ENCODE results near the gene HLF. TPM values are rescaled to one million over a fixed set of nuclear protein-coding genes. Genes with fewer than 3 reads are reported as not detected.

The HLF gene
- total RNA-seq, 2 donors from 2014 or later: 26.5 to 34.9 TPM

- Histone ChIP-seq H3K4me3 (no peak overlapping the region), H3K27me3 (replicated peaks; ENCODE audit: insufficient read depth) (no peaks in the 10 kb centered on the region), H3K36me3 (no peaks in the 10 kb centered on the region), H3K9me3 (no peaks in the 10 kb centered on the region), H3K27ac (no peak overlapping the region), H3K4me1 (replicated peaks) (no peaks in the 10 kb centered on the region)
- TF ChIP-seq POLR2AphosphoS5 (IDR thresholded peaks at IDR 0.05) (no peak), CTCF (IDR thresholded peaks at IDR 0.05) (no peak), POLR2A (IDR thresholded peaks at IDR 0.05) (no peak)
- intact Hi-C loops (cut with DNase I): loop anchor here (5.0 to 10.0 kb wide), 2 partner anchors 45 to 212 kb away; partner anchors contain the start of gene SMIM36
- WGBS: 51% methylated on average over 6 of the region's 6 CpGs
- DNase-seq (ENCODE audit: low spot score): no peak
These were observed 37.6 kb downstream of the HLF start for GRCh38 chr17:55302407-55302787.

- TF ChIP-seq CTCF (IDR thresholded peaks at IDR 0.05): no peak
- no peak for TF ChIP-seq POLR2AphosphoS5 (IDR thresholded peaks at IDR 0.05)
- no peak for TF ChIP-seq POLR2A (IDR thresholded peaks at IDR 0.05)
These were observed 38.3 kb downstream of the HLF start for GRCh38 chr17:55303008-55303493.

GRCh38 chr17:55303701-55304145 lies 39.0 kb downstream of the HLF start:
- Histone ChIP-seq H3K4me3 (no peak overlapping the region), H3K27ac (no peak overlapping the region), H3K27me3 (replicated peaks; ENCODE audit: insufficient read depth) (no peaks in the 10 kb centered on the region), H3K36me3 (no peaks in the 10 kb centered on the region), H3K9me3 (no peaks in the 10 kb centered on the region), H3K4me1 (replicated peaks) (no peaks in the 10 kb centered on the region)
- WGBS: 82% methylated on average over 7 of the region's 7 CpGs
- intact Hi-C loops (cut with DNase I): loop anchor here (5.0 to 10.0 kb wide), 2 partner anchors 44 to 211 kb away; partner anchors contain the start of gene SMIM36
- no peak for TF ChIP-seq POLR2AphosphoS5 (IDR thresholded peaks at IDR 0.05)
- no peak for TF ChIP-seq CTCF (IDR thresholded peaks at IDR 0.05)
- no peak for TF ChIP-seq POLR2A (IDR thresholded peaks at IDR 0.05)
- DNase-seq (ENCODE audit: low spot score): no peak

More at GRCh38 chr17:55303008-55303493, 38.3 kb downstream of the HLF start:
- no peak overlapping the region for H3K27ac ChIP-seq
- no peak overlapping the region for H3K4me3 ChIP-seq
- no peaks in the 10 kb centered on the region for H3K36me3 ChIP-seq
- no peaks in the 10 kb centered on the region for H3K9me3 ChIP-seq
- H3K4me1 ChIP-seq (replicated peaks): no peaks in the 10 kb centered on the region
- 95% methylated on average over 3 of the region's 3 CpGs for WGBS
- intact Hi-C loops (cut with DNase I): loop anchor here (5.0 to 10.0 kb wide), 2 partner anchors 44 to 212 kb away; partner anchors contain the start of gene SMIM36
- H3K27me3 ChIP-seq (replicated peaks; ENCODE audit: insufficient read depth): no peaks in the 10 kb centered on the region
- no peak for DNase-seq (ENCODE audit: low spot score)

- no peak overlapping the region for H3K4me3 ChIP-seq
- no peak for DNase-seq (ENCODE audit: low spot score)
- H3K9me3 ChIP-seq: no peaks in the 10 kb centered on the region
- no peak for TF ChIP-seq POLR2A (IDR thresholded peaks at IDR 0.05)
- no peak for TF ChIP-seq POLR2AphosphoS5 (IDR thresholded peaks at IDR 0.05)
- no peak for TF ChIP-seq CTCF (IDR thresholded peaks at IDR 0.05)
- intact Hi-C loops (cut with DNase I): loop anchor here (5.0 to 10.0 kb wide), 2 partner anchors 43 to 210 kb away; partner anchors contain the start of gene SMIM36
- H3K36me3 ChIP-seq: no peaks in the 10 kb centered on the region
- WGBS: 86% methylated on average over 11 of the region's 11 CpGs
- no peak overlapping the region for H3K27ac ChIP-seq
- no peaks in the 10 kb centered on the region for H3K27me3 ChIP-seq (replicated peaks; ENCODE audit: insufficient read depth)
- no peaks in the 10 kb centered on the region for H3K4me1 ChIP-seq (replicated peaks)
These were observed 39.6 kb downstream of the HLF start for GRCh38 chr17:55304171-55304859.
